Measurements from ENCODE around the gene SSX2IP. TPM values are rescaled to one million over a fixed set of nuclear protein-coding genes. Genes with fewer than 3 reads are reported as not detected.

SSX2IP gene
- total RNA-seq, 1 experiment from 2014 or later: 20.7 TPM

DNA sequence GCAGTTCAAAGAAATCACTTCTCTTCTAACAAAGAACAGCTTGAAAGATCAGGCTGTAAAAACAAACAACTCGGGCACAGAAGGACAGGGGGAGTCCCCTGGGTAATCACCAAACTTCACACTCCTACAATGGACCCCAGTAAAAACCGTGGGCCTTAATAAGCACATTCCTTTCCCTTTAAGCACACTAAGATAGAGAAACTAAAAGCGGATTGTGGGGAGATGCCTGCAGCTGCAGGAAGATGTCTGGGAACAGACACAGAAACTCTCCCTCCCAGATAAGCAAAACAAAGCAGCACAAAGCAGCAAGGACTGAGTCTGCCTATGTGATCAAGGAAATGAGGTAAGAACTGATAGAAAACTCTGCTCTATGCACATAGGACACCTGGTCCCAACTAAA lies 78.5 kb downstream of the SSX2IP start:
- TF ChIP-seq, protein P1, sequence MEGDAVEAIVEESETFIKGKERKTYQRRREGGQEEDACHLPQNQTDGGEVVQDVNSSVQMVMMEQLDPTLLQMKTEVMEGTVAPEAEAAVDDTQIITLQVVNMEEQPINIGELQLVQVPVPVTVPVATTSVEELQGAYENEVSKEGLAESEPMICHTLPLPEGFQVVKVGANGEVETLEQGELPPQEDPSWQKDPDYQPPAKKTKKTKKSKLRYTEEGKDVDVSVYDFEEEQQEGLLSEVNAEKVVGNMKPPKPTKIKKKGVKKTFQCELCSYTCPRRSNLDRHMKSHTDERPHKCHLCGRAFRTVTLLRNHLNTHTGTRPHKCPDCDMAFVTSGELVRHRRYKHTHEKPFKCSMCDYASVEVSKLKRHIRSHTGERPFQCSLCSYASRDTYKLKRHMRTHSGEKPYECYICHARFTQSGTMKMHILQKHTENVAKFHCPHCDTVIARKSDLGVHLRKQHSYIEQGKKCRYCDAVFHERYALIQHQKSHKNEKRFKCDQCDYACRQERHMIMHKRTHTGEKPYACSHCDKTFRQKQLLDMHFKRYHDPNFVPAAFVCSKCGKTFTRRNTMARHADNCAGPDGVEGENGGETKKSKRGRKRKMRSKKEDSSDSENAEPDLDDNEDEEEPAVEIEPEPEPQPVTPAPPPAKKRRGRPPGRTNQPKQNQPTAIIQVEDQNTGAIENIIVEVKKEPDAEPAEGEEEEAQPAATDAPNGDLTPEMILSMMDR (conservative IDR thresholded peaks at IDR 0.05): no peak
- TF ChIP-seq EZH2 (IDR thresholded peaks at IDR 0.05; ENCODE audit: low read depth): no peak
- Histone ChIP-seq H4K20me1 (ENCODE audit: insufficient read depth) (no peaks in the 10 kb centered on the region), H3K9me3 (ENCODE audit: insufficient read depth, low read depth) (0 out of 2 replicates have a peak, but pooled peaks cover 9% of the 10 kb centered on the region), H3K79me2 (ENCODE audit: low read depth) (no peaks in the 10 kb centered on the region), H3K9me2 (ENCODE audit: insufficient read depth) (no peaks in the 10 kb centered on the region), H3K4me1 (replicated peaks; ENCODE audit: insufficient read depth) (no peaks in the 10 kb centered on the region), H3K36me3 (ENCODE audit: low read depth) (no peaks in the 10 kb centered on the region), H3F3A (ENCODE audit: insufficient read depth, low read depth) (no peaks in the 10 kb centered on the region), H3K4me3 (no peak overlapping the region), H3K4me2 (no peak overlapping the region), H3K27me3 (ENCODE audit: insufficient read depth, low read depth) (no peaks in the 10 kb centered on the region), H3K27ac (no peak overlapping the region), H2AFZ (no peak overlapping the region)
- BruUV-seq (replicated peaks): no TSS peak
- ChIA-PET POLR2A (ENCODE audit: unreplicated experiment) (no interaction called here), CTCF (no interaction called here)
- intact Hi-C loops (cut with micrococcal nuclease; ENCODE audit: unreplicated experiment): no loop called here
- DNase-seq: no peak

- H3K4me2 ChIP-seq: no peak overlapping the region
- CTCF ChIA-PET: no interaction called here
- no peak overlapping the region for H3K4me3 ChIP-seq
- intact Hi-C loops (cut with micrococcal nuclease; ENCODE audit: unreplicated experiment): no loop called here
- no peak overlapping the region for H3K27ac ChIP-seq
- POLR2A ChIA-PET (ENCODE audit: unreplicated experiment): interaction anchor here (0.6 kb wide), 1 partner anchor 171 kb away, joined by 4 read pairs; no protein-coding TSS in a partner anchor
- no TSS peak for BruUV-seq (replicated peaks)
- no peaks in the 10 kb centered on the region for H3K9me2 ChIP-seq (ENCODE audit: insufficient read depth)
- 0 out of 2 replicates have a peak, but pooled peaks cover 9% of the 10 kb centered on the region for H3K9me3 ChIP-seq (ENCODE audit: insufficient read depth, low read depth)
- H2AFZ ChIP-seq: no peak overlapping the region
- no peaks in the 10 kb centered on the region for H3K4me1 ChIP-seq (replicated peaks; ENCODE audit: insufficient read depth)
- H3F3A ChIP-seq (ENCODE audit: insufficient read depth, low read depth): no peaks in the 10 kb centered on the region
- H3K27me3 ChIP-seq (ENCODE audit: insufficient read depth, low read depth): no peaks in the 10 kb centered on the region
- no peaks in the 10 kb centered on the region for H4K20me1 ChIP-seq (ENCODE audit: insufficient read depth)
- no peaks in the 10 kb centered on the region for H3K36me3 ChIP-seq (ENCODE audit: low read depth)
- no peaks in the 10 kb centered on the region for H3K79me2 ChIP-seq (ENCODE audit: low read depth)
- TF ChIP-seq EZH2 (IDR thresholded peaks at IDR 0.05; ENCODE audit: low read depth): no peak
- TF ChIP-seq, protein P1 (conservative IDR thresholded peaks at IDR 0.05): no peak
- no peak for DNase-seq
These were observed 79.2 kb downstream of the SSX2IP start for GRCh38 chr1:84611091-84611490.

- no peaks in the 10 kb centered on the region for H4K20me1 ChIP-seq (ENCODE audit: insufficient read depth)
- H3F3A ChIP-seq (ENCODE audit: insufficient read depth, low read depth): peaks cover 21% of the 10 kb centered on the region
- no peak overlapping the region for H3K4me2 ChIP-seq
- no peaks in the 10 kb centered on the region for H3K36me3 ChIP-seq (ENCODE audit: low read depth)
- TF ChIP-seq EZH2 (IDR thresholded peaks at IDR 0.05; ENCODE audit: low read depth): no peak
- TF ChIP-seq, protein P1 (conservative IDR thresholded peaks at IDR 0.05): no peak
- H3K9me3 ChIP-seq (ENCODE audit: insufficient read depth, low read depth): peaks cover 10% of the 10 kb centered on the region; the same call in 1 of the 2 replicates
- no peaks in the 10 kb centered on the region for H3K27me3 ChIP-seq (ENCODE audit: insufficient read depth, low read depth)
- H3K4me1 ChIP-seq (replicated peaks; ENCODE audit: insufficient read depth): peaks cover 23% of the 10 kb centered on the region
- no peak overlapping the region for H3K4me3 ChIP-seq
- CTCF ChIA-PET: interaction anchor here (0.6 kb wide), 1 partner anchor 11 kb away, joined by 4 read pairs; no protein-coding TSS in a partner anchor
- H3K27ac ChIP-seq: no peak overlapping the region
- no peak for DNase-seq
- H3K9me2 ChIP-seq (ENCODE audit: insufficient read depth): no peaks in the 10 kb centered on the region
- intact Hi-C loops (cut with micrococcal nuclease; ENCODE audit: unreplicated experiment): no loop called here
- H3K79me2 ChIP-seq (ENCODE audit: low read depth): no peaks in the 10 kb centered on the region
- no peak overlapping the region for H2AFZ ChIP-seq
- POLR2A ChIA-PET (ENCODE audit: unreplicated experiment): no interaction called here
- BruUV-seq (replicated peaks): no TSS peak
These were observed 83.3 kb downstream of the SSX2IP start for GRCh38 chr1:84606977-84607376.

All from PC-9 (cell line).